BLaER1 treated with 17β-estradiol and CSF1 and Interleukin-3, amounts not matched to agents 10 nM and 100 nM (cell line): ENCODE measurements around the gene RPRD1B.
"Not testable (repeated sequence)": the region's sequence is repeated elsewhere in the genome, so short reads cannot be mapped to it uniquely, and the experiment has no call there.

Source experiments
- H3K27ac ChIP-seq, 11 experiments: shearing (Covaris generic); formaldehyde crosslinking; 2 replicates each; pipeline ENCODE4 v1.8.1; 2022
- H3K27me3 ChIP-seq, 11 experiments: shearing (Covaris generic); formaldehyde crosslinking; 2 replicates each; pipeline ENCODE4 v1.8.1; 2022
- H3K36me3 ChIP-seq, 11 experiments: shearing (Covaris generic); formaldehyde crosslinking; 2 replicates each; pipeline ENCODE4 v1.8.1; 2022
- H3K4me1 ChIP-seq, 10 experiments: shearing (Covaris generic); formaldehyde crosslinking; 2 replicates each; pipeline ENCODE4 v1.8.1; 2022
- H3K4me2 ChIP-seq, 11 experiments: shearing (Covaris generic); formaldehyde crosslinking; 2 replicates each; pipeline ENCODE4 v1.8.1; 2022
- H3K4me3 ChIP-seq, 10 experiments: shearing (Covaris generic); formaldehyde crosslinking; 2 replicates each; pipeline ENCODE4 v1.8.1; 2022
- H3K9ac ChIP-seq, 11 experiments: shearing (Covaris generic); formaldehyde crosslinking; 2 replicates each; pipeline ENCODE4 v1.8.1; 2022
- H3K9me3 ChIP-seq, 11 experiments: shearing (Covaris generic); formaldehyde crosslinking; replicated peaks in 1 of 11; 2 replicates each; pipeline ENCODE4 v1.8.1; 2022
- H4K20me1 ChIP-seq, 11 experiments: shearing (Covaris generic); formaldehyde crosslinking; 2 replicates each; pipeline ENCODE4 v1.8.1; 2022
- Cebpa-rat ChIP-seq, 11 experiments: shearing (Covaris generic); IDR thresholded peaks; 2 replicates each; pipeline ENCODE4 v1.8.1; 2022

Gene RPRD1B

GRCh38 chr20:38008233-38008944 is 25.2 kb upstream of the RPRD1B start:
- peaks cover 88 to 100% (median 98%) of the 10 kb centered on the region in 11 experiments for H3K36me3 ChIP-seq

GRCh38 chr20:38009416-38009815 is 24.1 kb upstream of the RPRD1B start:
- H3K27me3 ChIP-seq, H3K4me2 ChIP-seq, H3K4me1 ChIP-seq, H3K9ac ChIP-seq, H3K4me3 ChIP-seq, H3K27ac ChIP-seq, H3K9me3 ChIP-seq: not testable (repeated sequence)
- Histone ChIP-seq H4K20me1 (peaks cover 3 to 91% (median 54%) of the 10 kb centered on the region in 11 experiments; a peak in 17 of 22 replicates), H3K36me3 (peaks cover 88 to 100% (median 98%) of the 10 kb centered on the region in 11 experiments)

More at GRCh38 chr20:38008233-38008944, 25.2 kb upstream of the RPRD1B start:
- Histone ChIP-seq H3K27me3 (no peaks in the 10 kb centered on the region), H3K4me1 (no peaks in the 10 kb centered on the region), H4K20me1 (peaks cover 3 to 80% (median 50%) of the 10 kb centered on the region in 11 experiments; a peak in 17 of 22 replicates), H3K4me3 (no peak overlapping the region), H3K27ac (no peak overlapping the region), H3K9ac (no peak overlapping the region), H3K4me2 (no peak overlapping the region), H3K9me3 (no peaks in the 10 kb centered on the region)
- no peak for TF ChIP-seq Cebpa-rat (IDR thresholded peaks at IDR 0.05)

- no peak overlapping the region for H3K4me2 ChIP-seq
- peaks cover 3 to 84% (median 56%) of the 10 kb centered on the region in 11 experiments; a peak in 17 of 22 replicates for H4K20me1 ChIP-seq
- no peaks in the 10 kb centered on the region for H3K4me1 ChIP-seq
- H3K9ac ChIP-seq, result no peak overlapping the region
- H3K27me3 ChIP-seq, result no peaks in the 10 kb centered on the region
- H3K9me3 ChIP-seq, result peaks cover 0 to 3% (median 0%) of the 10 kb centered on the region in 11 experiments; a peak in 5 of 22 replicates
- no peak overlapping the region for H3K4me3 ChIP-seq
- H3K36me3 ChIP-seq, result peaks cover 91 to 100% (median 99%) of the 10 kb centered on the region in 11 experiments
- TF ChIP-seq Cebpa-rat (IDR thresholded peaks at IDR 0.05), result no peak
- no peak overlapping the region for H3K27ac ChIP-seq
Observed at GRCh38 chr20:38011696-38012095, 21.9 kb upstream of the RPRD1B start.

- H3K9me3 ChIP-seq, result peaks cover 4 to 9% (median 6%) of the 10 kb centered on the region in 11 experiments
- peaks cover 92 to 100% (median 99%) of the 10 kb centered on the region in 11 experiments for H3K36me3 ChIP-seq
- H4K20me1 ChIP-seq, result peaks cover 3 to 77% (median 49%) of the 10 kb centered on the region in 11 experiments; a peak in 17 of 22 replicates
- no peak for TF ChIP-seq Cebpa-rat (IDR thresholded peaks at IDR 0.05)
- no peaks in the 10 kb centered on the region for H3K27me3 ChIP-seq
- H3K4me1 ChIP-seq, result no peaks in the 10 kb centered on the region
- H3K4me3 ChIP-seq, result no peak overlapping the region
- no peak overlapping the region for H3K9ac ChIP-seq
- no peak overlapping the region for H3K27ac ChIP-seq
- no peak overlapping the region for H3K4me2 ChIP-seq
Observed at GRCh38 chr20:38012332-38012731, 21.2 kb upstream of the RPRD1B start.

- Histone ChIP-seq H4K20me1 (peaks cover 3 to 62% (median 35%) of the 10 kb centered on the region in 11 experiments; a peak in 17 of 22 replicates), H3K9me3 (peaks cover 20 to 25% (median 21%) of the 10 kb centered on the region in 11 experiments), H3K36me3 (peaks cover 97 to 100% (median 100%) of the 10 kb centered on the region in 11 experiments), H3K4me1 (no peaks in the 10 kb centered on the region), H3K27ac (no peak overlapping the region), H3K27me3 (no peaks in the 10 kb centered on the region), H3K9ac (no peak overlapping the region), H3K4me3 (no peak overlapping the region), H3K4me2 (no peak overlapping the region)
- TF ChIP-seq Cebpa-rat (IDR thresholded peaks at IDR 0.05), result no peak
Observed at GRCh38 chr20:38013887-38014286, 19.7 kb upstream of the RPRD1B start.

DNA sequence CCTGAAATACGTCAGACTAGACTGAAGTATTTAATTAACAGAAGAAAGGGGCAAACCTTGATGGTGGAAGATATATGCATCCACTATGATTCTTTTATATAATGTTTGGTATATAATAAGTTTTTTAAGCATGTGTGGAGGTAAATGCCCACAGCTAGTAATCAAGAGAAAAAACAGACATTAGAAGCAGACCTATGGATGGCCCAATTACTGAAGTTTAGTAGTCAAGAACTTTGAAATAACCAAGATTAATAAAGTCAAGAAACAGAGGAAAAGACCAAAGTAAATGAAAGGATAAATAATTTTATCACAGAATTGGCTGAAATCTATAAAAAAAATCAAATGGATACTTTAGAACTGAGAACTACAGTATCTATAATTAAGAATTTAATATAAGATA is 15.6 kb upstream of the RPRD1B start:
- H3K27ac ChIP-seq, result no peak overlapping the region
- H4K20me1 ChIP-seq, result peaks cover 0 to 50% (median 34%) of the 10 kb centered on the region in 11 experiments; a peak in 16 of 22 replicates
- no peak overlapping the region for H3K4me2 ChIP-seq
- peak overlapping the region in 1 of 10 experiments; percentile 4; a peak in 2 of 20 replicates for H3K4me3 ChIP-seq
- TF ChIP-seq Cebpa-rat (IDR thresholded peaks at IDR 0.05), result no peak
- no peaks in the 10 kb centered on the region for H3K27me3 ChIP-seq
- no peak overlapping the region for H3K9ac ChIP-seq
- peaks cover 30 to 35% (median 32%) of the 10 kb centered on the region in 11 experiments for H3K9me3 ChIP-seq
- H3K36me3 ChIP-seq, result peaks cover 61 to 96% (median 85%) of the 10 kb centered on the region in 11 experiments
- H3K4me1 ChIP-seq, result peaks cover 0 to 8% (median under 1%) of the 10 kb centered on the region in 10 experiments; a peak in 12 of 20 replicates

- H3K4me3 ChIP-seq, result 0 out of 20 replicates have a peak overlapping the region, but pooled peaks of 3 of the 10 experiments have one; percentile 3 to 12 (median 12)
- peaks cover 30 to 35% (median 32%) of the 10 kb centered on the region in 11 experiments for H3K9me3 ChIP-seq
- H3K4me1 ChIP-seq, result peaks cover 3 to 12% (median 5%) of the 10 kb centered on the region in 10 experiments; a peak in 19 of 20 replicates
- no peak for TF ChIP-seq Cebpa-rat (IDR thresholded peaks at IDR 0.05)
- H3K27me3 ChIP-seq, result no peaks in the 10 kb centered on the region
- peaks cover 0 to 50% (median 38%) of the 10 kb centered on the region in 11 experiments; a peak in 16 of 22 replicates for H4K20me1 ChIP-seq
- no peak overlapping the region for H3K4me2 ChIP-seq
- H3K9ac ChIP-seq, result no peak overlapping the region
- H3K27ac ChIP-seq, result no peak overlapping the region
- H3K36me3 ChIP-seq, result peaks cover 57 to 96% (median 83%) of the 10 kb centered on the region in 11 experiments
Observed at GRCh38 chr20:38018385-38018784, 15.2 kb upstream of the RPRD1B start.

- no peak for TF ChIP-seq Cebpa-rat (IDR thresholded peaks at IDR 0.05)
- Histone ChIP-seq H3K27ac (no peak overlapping the region), H3K4me3 (no peak overlapping the region), H3K9me3 (peaks cover 30 to 35% (median 32%) of the 10 kb centered on the region in 11 experiments), H3K36me3 (peaks cover 28 to 92% (median 64%) of the 10 kb centered on the region in 11 experiments), H3K27me3 (no peaks in the 10 kb centered on the region), H3K9ac (no peak overlapping the region), H4K20me1 (peaks cover 0 to 53% (median 30%) of the 10 kb centered on the region in 11 experiments; a peak in 17 of 22 replicates), H3K4me2 (no peak overlapping the region), H3K4me1 (peaks cover 18 to 29% (median 20%) of the 10 kb centered on the region in 10 experiments)
Observed at GRCh38 chr20:38021087-38021772, 12.3 kb upstream of the RPRD1B start.
